Measurements from ENCODE around the gene LTBP2.

DNA sequence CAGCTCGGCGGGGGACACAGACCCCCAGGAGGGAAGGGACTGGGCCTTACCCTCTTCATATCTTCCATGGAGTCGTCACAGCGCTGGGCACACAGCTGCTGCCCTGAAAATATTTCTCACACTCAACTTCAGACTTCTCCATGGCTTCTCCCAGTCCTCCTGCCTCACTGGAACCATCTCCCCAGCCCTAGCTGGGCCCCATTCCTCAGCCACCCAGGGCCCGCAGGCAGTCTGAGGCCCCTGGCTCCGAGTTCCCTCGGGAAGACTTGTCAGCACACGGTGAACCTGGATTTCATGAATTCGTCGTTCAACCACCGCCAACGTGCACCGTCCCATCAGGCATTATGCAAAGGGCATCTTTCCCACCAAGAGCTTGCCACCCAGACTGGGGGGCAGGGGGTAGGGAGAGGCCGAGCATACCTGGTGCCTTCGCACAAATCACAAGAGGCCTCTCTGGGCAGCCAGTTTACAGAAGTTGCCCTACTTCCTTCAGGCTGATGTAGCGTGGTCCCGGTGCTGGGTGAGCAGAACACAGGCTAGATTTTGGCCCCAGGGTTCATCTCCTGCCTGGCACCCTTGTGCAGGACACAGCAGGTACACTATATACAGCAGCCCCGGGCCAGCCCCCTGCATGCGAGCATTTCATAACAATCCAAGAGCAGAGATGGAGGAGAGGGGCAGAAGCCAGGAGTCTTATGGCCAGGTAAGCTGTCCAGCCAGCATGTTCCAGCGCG lies 44.2 kb downstream of the LTBP2 start:
- no peak for TF ChIP-seq CTCF (IDR thresholded peaks at IDR 0.05)
- TF ChIP-seq POLR2A (IDR thresholded peaks at IDR 0.05): no peak

Measured in testis (tissue), 2 donors.